H54 (cell line): Measurements from ENCODE around the gene ATXN7.

Experiments
- DNase-seq: peaks from one replicate; pipeline ENCODE4 v3.0.0; 2011; ENCODE audit warnings: low spot score, mixed read lengths; ENCODE audit not compliant: insufficient read length
- FAIRE-seq: peaks from 3 replicates; lab custom pipeline; 2011; peaks lifted over from hg19 to GRCh38; lab: Jason Lieb, UNC
- POLR2A ChIP-seq: IDR thresholded peaks from 2 replicates; pipeline ENCODE4 v1.6.1; 2011; ENCODE audit warnings: low read depth, mild to moderate bottlenecking, low read length

ATXN7 gene

DNA sequence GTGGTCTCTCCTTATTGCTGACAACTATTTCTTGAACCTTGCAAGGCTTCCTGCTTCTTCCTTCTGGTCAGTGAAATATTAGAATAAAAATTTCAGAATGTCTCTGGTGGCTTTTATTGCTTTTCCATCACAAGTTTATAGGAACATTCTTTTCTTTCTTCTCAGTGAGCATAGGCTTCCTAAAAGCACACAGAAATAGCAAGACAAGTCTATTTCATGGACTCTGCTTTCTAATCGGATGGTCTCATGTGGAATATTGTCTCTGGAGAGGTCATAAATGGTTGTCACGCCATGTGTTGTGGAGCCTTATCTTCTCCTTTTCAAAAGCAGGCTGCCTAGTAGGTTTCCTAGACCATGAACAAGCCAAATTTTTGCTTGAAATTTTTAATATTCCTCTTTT lies 169.4 kb downstream of the ATXN7 start:
- FAIRE-seq = no peak

DNA sequence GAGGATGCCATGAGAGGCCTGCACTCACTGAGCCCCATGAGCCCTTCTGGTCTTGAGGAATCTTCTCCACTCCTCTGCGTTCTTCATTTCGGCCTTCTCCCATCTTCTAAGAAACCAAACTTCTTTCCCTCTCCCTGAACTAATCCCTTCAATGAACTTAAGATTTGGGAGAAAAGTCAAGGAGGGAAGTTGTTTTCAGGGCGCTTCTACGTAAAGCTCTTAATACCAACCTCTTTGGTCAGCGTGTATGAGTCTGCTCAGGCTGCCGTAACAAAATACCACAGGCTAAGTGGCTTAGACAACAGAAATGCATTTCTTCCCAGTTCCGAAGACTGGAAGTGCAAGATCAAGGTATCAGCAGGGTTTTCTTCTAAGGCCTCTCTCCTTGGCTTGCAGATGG lies 173.4 kb downstream of the ATXN7 start:
- no peak for TF ChIP-seq POLR2A
- no peak for DNase-seq
- FAIRE-seq = no peak

More for the DNA sequence above, 169.4 kb downstream of the ATXN7 start:
- no peak for DNase-seq
- no peak for TF ChIP-seq POLR2A

DNA sequence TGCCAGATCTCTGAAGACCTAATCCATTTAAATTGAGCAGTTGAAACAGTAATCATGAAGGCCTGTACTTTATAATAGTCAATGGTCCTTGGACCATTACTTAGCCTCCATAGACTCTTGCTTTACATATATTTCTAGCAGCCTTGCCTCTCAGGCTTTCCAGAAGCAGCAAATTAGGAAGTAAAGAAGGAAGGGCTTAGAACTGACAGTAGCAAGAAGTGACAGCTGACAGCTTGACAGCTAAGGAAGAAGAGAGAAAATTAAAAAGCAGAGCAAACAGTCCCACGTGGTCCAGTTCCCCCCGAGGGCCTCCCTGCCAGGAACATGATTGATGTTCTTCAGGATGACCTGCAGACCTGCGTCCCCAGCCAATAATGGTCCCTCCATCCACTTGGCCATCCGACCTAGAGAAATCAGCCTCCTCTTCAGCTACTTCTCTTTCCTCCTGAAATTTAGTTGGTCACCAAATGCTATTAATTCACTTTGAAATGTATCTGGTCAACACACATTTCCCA lies 174.6 kb downstream of the ATXN7 start:
- DNase-seq = no peak
- no peak for FAIRE-seq
- TF ChIP-seq POLR2A = no peak

DNA sequence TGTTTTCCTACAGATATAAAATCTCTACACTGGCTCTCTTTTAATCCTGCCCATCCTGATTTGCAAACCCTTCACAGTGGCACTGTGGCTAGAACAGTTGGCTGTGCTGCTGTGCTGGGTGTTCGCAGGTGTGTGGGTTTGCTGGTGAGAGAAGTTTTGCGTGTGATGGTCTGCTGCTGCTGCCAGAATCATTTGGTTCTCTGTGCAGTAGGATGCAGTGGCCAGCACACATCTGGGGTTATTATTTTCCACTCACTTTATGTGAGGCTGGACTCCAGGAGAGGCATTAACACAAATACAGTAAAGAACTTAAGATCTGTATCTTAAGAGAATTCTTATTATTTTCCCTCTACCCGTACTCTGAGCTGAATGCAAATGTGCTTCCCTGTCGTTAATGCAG lies 175.7 kb downstream of the ATXN7 start:
- no peak for TF ChIP-seq POLR2A
- FAIRE-seq (no peak), DNase-seq (no peak)

DNA sequence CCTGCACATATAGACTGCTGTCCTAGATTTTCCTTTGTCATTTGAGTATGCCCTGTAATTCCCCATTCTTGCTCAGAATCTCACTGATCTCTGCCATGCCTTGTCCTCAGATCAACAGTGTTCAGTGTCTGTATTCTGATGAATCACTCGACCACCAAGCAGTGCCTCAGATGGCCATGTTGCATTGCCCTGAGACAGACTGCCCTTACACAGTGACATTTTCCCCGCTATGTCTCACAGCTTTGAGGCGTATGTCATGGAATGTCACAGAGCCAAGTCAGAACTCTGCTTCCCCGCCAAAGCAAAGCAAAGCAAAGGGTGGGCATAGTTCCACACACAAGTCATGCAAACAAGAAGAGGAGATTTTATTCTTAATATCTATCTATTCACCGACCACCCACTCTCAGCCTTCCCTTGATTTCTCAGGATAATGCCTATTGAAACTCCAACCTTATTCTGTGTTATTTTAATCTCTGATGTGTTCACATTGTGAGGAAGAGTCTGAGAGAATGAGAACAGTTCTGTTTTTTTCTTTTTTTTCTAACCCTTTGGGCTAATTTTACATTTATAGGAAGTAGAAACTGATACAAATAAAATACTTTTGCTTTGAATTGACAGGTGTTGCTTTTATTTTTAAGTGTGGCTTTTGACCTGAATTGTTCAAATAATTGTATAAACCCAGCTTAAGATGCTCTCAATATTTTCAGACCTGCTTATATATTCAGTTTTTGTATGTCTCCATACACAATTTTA lies 176.5 kb downstream of the ATXN7 start:
- TF ChIP-seq POLR2A = no peak
- FAIRE-seq = no peak

DNA sequence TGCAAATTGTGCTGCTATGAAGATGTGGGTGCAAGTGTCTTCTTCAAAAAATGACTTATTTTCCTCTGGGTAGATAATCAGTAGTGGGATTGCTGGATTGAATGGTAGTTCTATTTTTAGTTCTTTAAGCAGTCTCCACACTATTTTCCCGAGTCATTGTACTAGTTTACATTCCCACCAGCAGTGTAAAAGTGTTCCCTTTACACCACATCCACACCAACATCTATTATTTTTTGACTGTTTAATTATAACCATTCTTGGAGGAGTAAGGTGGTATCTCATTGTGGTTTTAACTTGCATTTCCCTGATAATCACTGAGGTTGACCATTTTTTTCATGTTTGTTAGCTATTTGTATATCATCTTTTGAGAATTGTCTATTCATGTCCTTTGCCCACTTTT lies 179.3 kb downstream of the ATXN7 start:
- no peak for DNase-seq
- TF ChIP-seq POLR2A = no peak
- FAIRE-seq = no peak

More for the DNA sequence above, 176.5 kb downstream of the ATXN7 start:
- no peak for DNase-seq

DNA sequence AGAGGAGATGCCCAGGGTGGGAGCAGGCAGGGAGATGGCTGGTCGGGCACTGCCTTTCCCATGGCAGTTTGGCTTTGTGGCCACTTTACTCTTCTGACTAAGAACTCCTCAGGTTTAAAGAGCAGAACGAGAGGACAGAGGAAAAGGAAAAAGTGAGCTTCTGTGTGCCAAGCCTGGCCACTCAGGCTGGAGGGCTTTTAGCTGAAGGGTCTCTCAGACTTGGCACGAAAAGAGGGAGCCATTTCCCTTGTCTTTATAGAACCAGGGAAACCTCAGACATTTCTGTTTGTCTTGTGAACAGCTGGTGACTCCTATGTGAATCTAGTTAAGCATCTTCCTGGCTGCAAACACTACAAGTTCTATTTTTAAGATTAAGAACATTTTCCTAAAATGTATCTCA lies 182.9 kb downstream of the ATXN7 start:
- no peak for TF ChIP-seq POLR2A
- FAIRE-seq (no peak), DNase-seq (no peak)

DNA sequence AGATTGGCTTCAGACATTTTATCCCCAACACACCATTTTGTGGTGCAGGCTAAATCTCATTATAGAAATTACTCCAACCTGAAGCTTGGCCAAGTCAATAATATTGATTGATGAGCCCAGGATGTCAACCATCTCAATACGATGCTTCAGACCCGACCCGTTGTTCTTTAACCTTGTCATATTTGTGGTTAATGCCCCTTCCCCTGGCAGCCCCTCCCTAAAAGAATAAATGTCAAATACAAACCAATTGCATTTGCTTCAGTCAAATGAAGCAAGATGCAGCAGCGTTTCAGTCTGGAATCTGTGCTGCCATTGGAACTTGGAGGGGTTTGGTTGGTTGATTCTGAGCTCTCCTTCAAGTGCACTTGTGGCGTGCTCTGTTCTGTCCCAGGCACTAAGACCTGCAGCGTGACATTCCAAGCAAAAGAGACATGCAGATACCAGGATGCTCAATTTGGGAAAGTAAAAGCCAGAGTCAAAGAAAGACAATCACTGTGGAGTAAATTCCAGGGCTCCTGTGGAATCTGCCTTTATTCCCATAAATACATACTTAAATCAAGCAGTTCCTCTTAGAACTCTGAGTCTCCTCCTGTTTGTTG lies 183.4 kb downstream of the ATXN7 start:
- no peak for TF ChIP-seq POLR2A
- FAIRE-seq (no peak), DNase-seq (no peak)

DNA sequence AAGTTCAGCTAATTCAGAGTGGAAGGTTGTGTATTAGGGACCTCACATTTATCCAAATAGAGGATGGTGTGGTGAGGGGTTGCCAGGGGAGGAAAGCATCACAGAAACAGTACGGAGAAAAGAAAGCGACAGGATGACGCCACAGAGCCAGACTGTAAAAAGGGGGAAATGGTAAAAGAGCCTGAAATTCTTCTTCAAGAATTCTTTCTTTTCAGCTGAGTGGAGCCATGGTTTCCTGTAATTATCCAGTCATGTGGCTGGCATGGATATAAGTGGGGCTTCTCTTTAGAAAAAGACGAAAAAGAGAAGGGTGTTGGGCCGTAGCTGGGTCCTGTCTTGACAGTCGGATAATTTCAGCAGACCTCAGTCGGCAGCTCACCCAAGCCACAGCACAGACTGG lies 184.1 kb downstream of the ATXN7 start:
- FAIRE-seq (no peak), DNase-seq (no peak)
- TF ChIP-seq POLR2A = no peak

DNA sequence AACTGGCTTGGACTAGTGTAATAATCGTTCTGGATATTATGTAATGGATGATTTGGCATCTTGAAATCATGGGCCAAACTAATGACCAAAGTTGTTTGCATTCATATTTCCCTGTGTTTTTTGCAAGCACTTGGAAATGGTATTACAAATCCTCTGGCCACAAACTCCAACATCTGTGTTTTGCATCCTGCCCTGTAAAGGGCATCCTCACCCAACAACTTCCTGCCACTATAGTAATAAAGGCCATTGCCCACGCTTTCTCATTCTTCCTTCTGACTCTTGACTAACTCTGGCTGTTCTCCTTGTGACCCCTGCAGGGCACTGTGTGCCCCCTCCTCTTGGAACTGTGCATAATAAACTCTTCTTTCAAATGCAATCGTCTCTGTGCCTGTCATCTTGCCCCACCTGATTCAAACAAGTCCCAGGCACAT lies 185.0 kb downstream of the ATXN7 start:
- TF ChIP-seq POLR2A = no peak

DNA sequence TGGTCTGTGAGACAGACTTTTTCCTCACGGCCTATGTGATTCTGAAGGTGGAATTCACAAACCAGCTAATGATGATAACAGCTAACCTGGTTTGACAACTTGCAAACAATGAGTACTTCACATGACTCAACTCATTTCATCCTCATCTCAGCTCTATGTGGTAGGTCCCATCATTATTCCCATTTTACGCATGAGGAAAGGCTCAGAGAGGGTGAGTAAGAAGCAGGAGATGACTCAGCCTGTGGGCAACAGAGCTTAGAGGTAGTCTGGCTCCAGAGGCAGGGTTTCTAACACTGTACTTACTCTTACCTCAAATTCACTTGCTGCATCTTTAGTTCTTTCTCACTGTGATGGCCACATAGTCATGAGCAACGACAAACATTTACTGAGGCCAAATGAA lies 185.5 kb downstream of the ATXN7 start:
- FAIRE-seq = peak; percentile 33
- no peak for DNase-seq
- TF ChIP-seq POLR2A = no peak

More for the DNA sequence above, 185.0 kb downstream of the ATXN7 start:
- DNase-seq (no peak), FAIRE-seq (no peak)

DNA sequence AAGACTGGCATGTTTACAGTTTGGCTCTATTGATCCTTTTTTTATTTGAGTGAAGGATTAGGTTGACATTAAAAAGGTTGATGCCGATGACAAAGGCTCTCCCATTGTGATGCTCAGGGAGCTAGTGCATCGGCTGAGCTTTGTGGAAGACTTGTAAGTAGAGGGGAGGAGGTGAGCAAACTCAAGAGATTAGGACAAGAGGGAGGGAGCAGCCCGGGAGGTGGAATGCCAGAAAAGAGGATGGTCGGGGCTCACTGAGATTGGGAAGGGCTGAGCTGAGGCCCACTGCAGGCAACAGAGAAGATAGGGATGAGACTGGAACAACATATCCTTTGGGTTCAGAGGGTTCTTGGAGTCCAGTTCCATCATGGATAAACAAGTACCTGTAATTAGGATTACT lies 186.2 kb downstream of the ATXN7 start:
- FAIRE-seq (no peak), DNase-seq (no peak)
- no peak for TF ChIP-seq POLR2A
